Measurements from ENCODE around the gene MEIOB. TPM values are rescaled to one million over a fixed set of nuclear protein-coding genes. Genes with fewer than 3 reads are reported as not detected.

Gene MEIOB
- polyA plus RNA-seq, 1 donor (not counting 4 experiments of a cell fraction or from before 2014, with no cell fraction given): not detected

- no peaks in the 10 kb centered on the region for H3K27me3 ChIP-seq (ENCODE audit: control insufficient read depth, extremely low read depth, insufficient read depth, low read length)
- dilution Hi-C loops (cut with MboI; ENCODE audit: extremely low pct_ligation_motif_present, low sequenced_read_pairs): no loop called here
- DNase-seq (ENCODE audit: low read depth, low spot score): no peak
- H2AFZ ChIP-seq (ENCODE audit: control insufficient read depth, low read length): no peak overlapping the region
- no peak overlapping the region for H3K4me3 ChIP-seq (ENCODE audit: control insufficient read depth in 2 of 3, extremely low read depth in 1 of 3, insufficient read depth in 2 of 3, low read depth in 1 of 3, low read length in 3 of 3)
- peaks cover 2% of the 10 kb centered on the region for H3K9me3 ChIP-seq (ENCODE audit: control insufficient read depth, low read depth, low read length)
- H3K27ac ChIP-seq (ENCODE audit: control insufficient read depth, insufficient read depth, low read length): no peak overlapping the region
- H3K36me3 ChIP-seq (ENCODE audit: control insufficient read depth in 2 of 2, extremely low read depth in 1 of 2, insufficient read depth in 2 of 2, low read length in 2 of 2): no peaks in the 10 kb centered on the region
- H3K4me1 ChIP-seq (ENCODE audit: control insufficient read depth, extremely low read depth, insufficient read depth, low read length): no peaks in the 10 kb centered on the region
- H3K9me1 ChIP-seq (ENCODE audit: control insufficient read depth, extremely low read depth, insufficient read depth, low read length): no peaks in the 10 kb centered on the region
- no peak for TF ChIP-seq EZH2 (IDR thresholded peaks at IDR 0.05; ENCODE audit: low read length)
- no peak for TF ChIP-seq CTCF (optimal IDR thresholded peaks at IDR 0.05 in 1 of 3, IDR thresholded peaks at IDR 0.05 in 1 of 3, conservative IDR thresholded peaks at IDR 0.05 in 1 of 3; ENCODE audit: extremely low read depth in 1 of 3, insufficient read depth in 2 of 3, low read length in 3 of 3)
- no peak overlapping the region for H3K9ac ChIP-seq (ENCODE audit: control insufficient read depth, extremely low read depth, insufficient read depth, low read length)
- H3K79me2 ChIP-seq (ENCODE audit: control insufficient read depth, insufficient read depth, low read length): no peaks in the 10 kb centered on the region
- H3K4me2 ChIP-seq (ENCODE audit: control insufficient read depth, extremely low read depth, insufficient read depth, low read depth, low read length): no peak overlapping the region
- H4K20me1 ChIP-seq (ENCODE audit: control insufficient read depth, extremely low read depth, insufficient read depth, low read length): no peaks in the 10 kb centered on the region
- no peak for FAIRE-seq
Observed at GRCh38 chr16:1794908-1795666, 76.9 kb downstream of the MEIOB start.

GRCh38 chr16:1794221-1794871 is 77.6 kb downstream of the MEIOB start:
- H3K4me1 ChIP-seq (ENCODE audit: control insufficient read depth, extremely low read depth, insufficient read depth, low read length): peaks cover under 1% of the 10 kb centered on the region
- no peak overlapping the region for H3K4me2 ChIP-seq (ENCODE audit: control insufficient read depth, extremely low read depth, insufficient read depth, low read depth, low read length)
- H2AFZ ChIP-seq (ENCODE audit: control insufficient read depth, low read length): no peak overlapping the region
- H3K79me2 ChIP-seq (ENCODE audit: control insufficient read depth, insufficient read depth, low read length): no peaks in the 10 kb centered on the region
- H3K9me1 ChIP-seq (ENCODE audit: control insufficient read depth, extremely low read depth, insufficient read depth, low read length): no peaks in the 10 kb centered on the region
- dilution Hi-C loops (cut with MboI; ENCODE audit: extremely low pct_ligation_motif_present, low sequenced_read_pairs): no loop called here
- H3K9me3 ChIP-seq (ENCODE audit: control insufficient read depth, low read depth, low read length): peaks cover 2% of the 10 kb centered on the region
- H3K27me3 ChIP-seq (ENCODE audit: control insufficient read depth, extremely low read depth, insufficient read depth, low read length): no peaks in the 10 kb centered on the region
- FAIRE-seq: no peak
- H3K9ac ChIP-seq (ENCODE audit: control insufficient read depth, extremely low read depth, insufficient read depth, low read length): no peak overlapping the region
- no peaks in the 10 kb centered on the region for H4K20me1 ChIP-seq (ENCODE audit: control insufficient read depth, extremely low read depth, insufficient read depth, low read length)
- TF ChIP-seq EZH2 (IDR thresholded peaks at IDR 0.05; ENCODE audit: low read length): no peak
- H3K4me3 ChIP-seq (ENCODE audit: control insufficient read depth in 2 of 3, extremely low read depth in 1 of 3, insufficient read depth in 2 of 3, low read depth in 1 of 3, low read length in 3 of 3): no peak overlapping the region
- DNase-seq (ENCODE audit: low read depth, low spot score): no peak
- no peak overlapping the region for H3K27ac ChIP-seq (ENCODE audit: control insufficient read depth, insufficient read depth, low read length)
- no peaks in the 10 kb centered on the region for H3K36me3 ChIP-seq (ENCODE audit: control insufficient read depth in 2 of 2, extremely low read depth in 1 of 2, insufficient read depth in 2 of 2, low read length in 2 of 2)

All from keratinocyte (primary cell).